ENCODE data around the gene CCR9. TPM values are rescaled to one million over a fixed set of nuclear protein-coding genes. Genes with fewer than 3 reads are reported as not detected.

Gene CCR9
- total RNA-seq, 1 experiment from 2014 or later: not detected

DNA sequence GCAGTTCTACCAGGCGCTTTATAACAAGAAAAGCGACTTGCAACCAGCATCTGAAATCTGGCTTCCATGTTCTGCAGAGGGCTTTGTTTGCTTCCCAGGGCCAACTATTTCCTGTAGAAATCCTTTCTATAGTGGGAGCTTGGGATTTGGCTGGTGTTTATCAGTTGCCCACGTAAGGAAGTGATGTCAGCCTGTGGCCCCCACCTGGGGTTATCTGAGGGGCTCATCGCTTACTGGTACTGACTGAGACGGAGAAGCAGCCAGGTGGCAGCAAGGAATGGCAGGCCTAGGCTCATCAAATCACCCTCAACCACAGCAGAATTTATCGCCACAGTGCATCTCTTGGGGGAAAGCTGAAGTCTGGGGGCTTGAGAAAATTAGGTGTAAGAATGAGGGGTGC is 14.6 kb upstream of the CCR9 start:
- Histone ChIP-seq H3K27ac (ENCODE audit: low read depth, low read length, poor library complexity, severe bottlenecking) (no peak overlapping the region), H3K36me3 (ENCODE audit: insufficient read depth, low read length, poor library complexity, severe bottlenecking) (no peaks in the 10 kb centered on the region), H3K9me3 (ENCODE audit: low read depth, low read length, poor library complexity, severe bottlenecking) (no peaks in the 10 kb centered on the region), H3K4me3 (ENCODE audit: low read depth, low read length, poor library complexity, severe bottlenecking) (no peak overlapping the region), H3K27me3 (replicated peaks; ENCODE audit: insufficient read depth, low read depth, low read length, poor library complexity) (no peaks in the 10 kb centered on the region), H3K4me1 (ENCODE audit: insufficient read depth, low read length, poor library complexity, severe bottlenecking) (no peaks in the 10 kb centered on the region)
- ChIA-PET CTCF (no interaction called here), POLR2A (ENCODE audit: low non-redundant PET) (no interaction called here)
- intact Hi-C loops (cut with micrococcal nuclease; ENCODE audit: unreplicated experiment): no loop called here
- DNase-seq (ENCODE audit: low spot score): no peak
- TF ChIP-seq EZH2 (IDR thresholded peaks at IDR 0.05; ENCODE audit: borderline replicate concordance, low read depth, low read length, poor library complexity, severe bottlenecking): no peak
- TF ChIP-seq, protein P1, sequence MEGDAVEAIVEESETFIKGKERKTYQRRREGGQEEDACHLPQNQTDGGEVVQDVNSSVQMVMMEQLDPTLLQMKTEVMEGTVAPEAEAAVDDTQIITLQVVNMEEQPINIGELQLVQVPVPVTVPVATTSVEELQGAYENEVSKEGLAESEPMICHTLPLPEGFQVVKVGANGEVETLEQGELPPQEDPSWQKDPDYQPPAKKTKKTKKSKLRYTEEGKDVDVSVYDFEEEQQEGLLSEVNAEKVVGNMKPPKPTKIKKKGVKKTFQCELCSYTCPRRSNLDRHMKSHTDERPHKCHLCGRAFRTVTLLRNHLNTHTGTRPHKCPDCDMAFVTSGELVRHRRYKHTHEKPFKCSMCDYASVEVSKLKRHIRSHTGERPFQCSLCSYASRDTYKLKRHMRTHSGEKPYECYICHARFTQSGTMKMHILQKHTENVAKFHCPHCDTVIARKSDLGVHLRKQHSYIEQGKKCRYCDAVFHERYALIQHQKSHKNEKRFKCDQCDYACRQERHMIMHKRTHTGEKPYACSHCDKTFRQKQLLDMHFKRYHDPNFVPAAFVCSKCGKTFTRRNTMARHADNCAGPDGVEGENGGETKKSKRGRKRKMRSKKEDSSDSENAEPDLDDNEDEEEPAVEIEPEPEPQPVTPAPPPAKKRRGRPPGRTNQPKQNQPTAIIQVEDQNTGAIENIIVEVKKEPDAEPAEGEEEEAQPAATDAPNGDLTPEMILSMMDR (conservative IDR thresholded peaks at IDR 0.05; ENCODE audit: low read depth, low read length): no peak
- BruUV-seq (replicated peaks): no TSS peak

DNA sequence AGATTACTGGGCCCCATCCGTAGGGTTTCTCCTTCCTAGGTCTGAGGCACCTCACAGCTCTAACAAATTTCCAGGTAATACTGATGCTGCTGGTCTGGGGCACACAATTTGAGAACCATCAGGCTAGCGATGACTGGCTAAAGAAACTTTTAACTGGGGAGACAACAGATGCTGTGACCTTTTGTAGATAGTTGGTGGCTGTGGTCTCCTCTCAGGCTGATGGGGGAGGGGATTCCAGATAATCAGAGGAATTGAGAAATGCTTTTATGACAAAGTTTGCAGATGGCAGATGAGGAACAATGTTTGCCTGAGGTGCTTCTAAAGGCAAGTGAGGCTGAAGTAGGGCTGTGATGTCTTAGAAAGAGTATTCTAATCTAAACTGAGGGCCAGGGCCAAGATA is 13.8 kb upstream of the CCR9 start:
- CTCF ChIA-PET: no interaction called here

DNA sequence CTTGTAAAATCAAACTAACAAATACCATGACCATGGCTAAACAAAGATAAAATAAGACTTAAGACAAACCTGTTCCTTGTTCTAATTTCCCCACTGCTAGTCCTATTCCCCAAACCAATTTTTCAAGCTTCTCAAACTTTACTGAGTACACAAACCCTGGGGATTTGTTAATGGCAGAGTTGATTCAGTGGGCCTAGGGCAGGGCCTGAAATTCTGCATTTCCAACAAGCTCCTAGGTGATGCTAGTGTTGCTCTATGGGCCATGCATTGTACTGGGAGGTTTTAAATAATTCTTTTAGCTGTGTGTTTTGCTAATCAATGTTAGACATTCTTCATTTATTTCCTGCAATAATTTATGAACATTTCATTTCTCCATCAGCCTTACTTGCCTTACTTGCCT is 13.3 kb upstream of the CCR9 start:
- POLR2A ChIA-PET (ENCODE audit: low non-redundant PET): no interaction called here
- no peak for DNase-seq (ENCODE audit: low spot score)
- Histone ChIP-seq H3K27me3 (replicated peaks; ENCODE audit: insufficient read depth, low read depth, low read length, poor library complexity) (no peaks in the 10 kb centered on the region), H3K27ac (ENCODE audit: low read depth, low read length, poor library complexity, severe bottlenecking) (no peak overlapping the region), H3K4me1 (ENCODE audit: insufficient read depth, low read length, poor library complexity, severe bottlenecking) (no peaks in the 10 kb centered on the region), H3K9me3 (ENCODE audit: low read depth, low read length, poor library complexity, severe bottlenecking) (no peaks in the 10 kb centered on the region), H3K4me3 (ENCODE audit: low read depth, low read length, poor library complexity, severe bottlenecking) (no peak overlapping the region), H3K36me3 (ENCODE audit: insufficient read depth, low read length, poor library complexity, severe bottlenecking) (no peaks in the 10 kb centered on the region)
- CTCF ChIA-PET: no interaction called here
- intact Hi-C loops (cut with micrococcal nuclease; ENCODE audit: unreplicated experiment): no loop called here
- TF ChIP-seq EZH2 (IDR thresholded peaks at IDR 0.05; ENCODE audit: borderline replicate concordance, low read depth, low read length, poor library complexity, severe bottlenecking): no peak
- TF ChIP-seq, protein P1 (conservative IDR thresholded peaks at IDR 0.05; ENCODE audit: low read depth, low read length): no peak
- no TSS peak for BruUV-seq (replicated peaks)

More for the DNA sequence above, 13.8 kb upstream of the CCR9 start:
- H3K36me3 ChIP-seq (ENCODE audit: insufficient read depth, low read length, poor library complexity, severe bottlenecking): no peaks in the 10 kb centered on the region
- no peak for DNase-seq (ENCODE audit: low spot score)
- POLR2A ChIA-PET (ENCODE audit: low non-redundant PET): no interaction called here
- intact Hi-C loops (cut with micrococcal nuclease; ENCODE audit: unreplicated experiment): no loop called here
- no peaks in the 10 kb centered on the region for H3K9me3 ChIP-seq (ENCODE audit: low read depth, low read length, poor library complexity, severe bottlenecking)
- BruUV-seq (replicated peaks): no TSS peak
- H3K4me3 ChIP-seq (ENCODE audit: low read depth, low read length, poor library complexity, severe bottlenecking): no peak overlapping the region
- H3K4me1 ChIP-seq (ENCODE audit: insufficient read depth, low read length, poor library complexity, severe bottlenecking): no peaks in the 10 kb centered on the region
- TF ChIP-seq, protein P1 (conservative IDR thresholded peaks at IDR 0.05; ENCODE audit: low read depth, low read length): no peak
- TF ChIP-seq EZH2 (IDR thresholded peaks at IDR 0.05; ENCODE audit: borderline replicate concordance, low read depth, low read length, poor library complexity, severe bottlenecking): no peak
- no peaks in the 10 kb centered on the region for H3K27me3 ChIP-seq (replicated peaks; ENCODE audit: insufficient read depth, low read depth, low read length, poor library complexity)
- H3K27ac ChIP-seq (ENCODE audit: low read depth, low read length, poor library complexity, severe bottlenecking): no peak overlapping the region

Data from A673 (cell line).